HepG2 (cell line): ENCODE measurements around the gene ETV1.

Source experiments
- SIN3B ChIP-seq: fragments of 150-350 bp; IDR thresholded peaks from 2 replicates; pipeline ENCODE4 v1.6.1; 2014; ENCODE audit warnings: low read length
- TOE1 ChIP-seq: sonication (generic); formaldehyde crosslinking; IDR thresholded peaks from 2 replicates; pipeline ENCODE4 v1.4.0; 2020; ENCODE audit warnings: mild to moderate bottlenecking, missing genetic modification reagents

DNA sequence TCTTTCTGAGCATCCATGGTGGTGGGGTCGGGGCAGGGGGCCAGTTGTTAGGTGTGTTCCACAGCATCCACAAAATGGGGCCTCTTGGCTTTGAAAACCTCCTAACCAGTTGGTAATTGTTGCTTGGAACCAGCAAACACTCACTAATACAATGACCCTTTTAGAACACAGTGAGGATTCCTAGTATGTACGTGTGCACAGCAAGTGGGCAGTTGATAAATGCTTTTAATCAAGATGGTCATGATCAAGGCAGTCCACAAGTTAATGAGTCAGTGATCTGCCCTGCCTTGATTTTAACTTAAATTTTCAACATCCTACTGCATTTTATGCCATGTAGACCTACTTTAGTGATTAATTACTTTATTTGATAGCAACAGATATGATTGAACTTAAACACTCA is 103.1 kb downstream of the ETV1 start:
- TF ChIP-seq TOE1 (CRISPR knock-in tag): no peak
- no peak for TF ChIP-seq SIN3B
